Stimulated activated CD4-positive, alpha-beta T cell treated with anti-CD3 and anti-CD28 coated beads, Interleukin-12 subunit alpha, Interleukin-12 subunit beta, amount 100 ng/mL, for 4 hours (primary cell): Measurements from ENCODE around the gene PANK2.
"Not testable (repeated sequence)": the region's sequence is repeated elsewhere in the genome, so short reads cannot be mapped to it uniquely, and the experiment has no call there.

Source experiments
- DNase-seq: peaks from one replicate; pipeline ENCODE4 v3.0.0-alpha.2; 2020

PANK2 gene

DNA sequence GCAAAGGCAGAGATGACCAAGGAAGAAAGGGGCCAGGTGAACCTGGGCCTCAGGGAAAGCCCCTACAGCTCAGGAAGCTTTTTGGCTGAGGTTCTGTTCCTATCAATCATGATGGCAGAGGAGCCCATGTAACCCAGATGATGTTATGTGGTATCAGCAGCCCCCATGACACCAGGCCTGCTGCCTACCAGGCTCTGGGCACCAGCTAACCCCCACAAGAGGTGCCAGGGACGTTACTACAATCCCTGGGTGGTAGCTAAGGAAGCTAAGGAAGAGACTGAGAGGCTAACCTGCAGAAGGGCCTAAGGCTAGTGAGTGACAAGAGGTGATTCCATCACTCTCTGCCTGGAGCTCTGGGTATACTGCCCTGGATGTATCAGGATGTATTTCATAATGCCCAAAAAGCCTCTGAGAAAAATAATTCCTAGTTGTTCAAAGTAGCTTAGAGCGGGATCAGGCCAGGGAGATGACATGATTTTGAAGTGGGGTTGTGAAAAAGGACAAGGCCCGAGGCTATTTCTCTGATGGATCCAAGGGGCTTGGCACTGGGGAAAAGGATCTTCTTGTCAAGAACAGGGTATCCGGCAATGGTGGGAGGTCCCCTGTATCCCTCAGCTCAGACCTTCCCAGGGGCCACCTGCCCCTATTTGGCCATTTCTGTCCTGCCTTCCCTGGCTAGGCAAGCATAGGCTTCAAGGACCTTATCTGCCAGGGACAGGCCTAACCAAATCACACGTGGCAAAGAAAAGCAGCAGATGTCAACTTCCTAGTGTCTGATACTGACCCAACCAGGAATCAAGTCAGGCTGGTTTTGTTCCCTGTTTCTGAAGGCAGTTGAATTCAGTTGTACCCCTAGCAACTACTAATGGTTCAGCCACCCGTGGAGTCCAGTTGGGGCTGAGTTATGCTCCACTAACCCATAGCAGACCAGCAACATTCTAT is 41.3 kb downstream of the PANK2 start:
- no peak for DNase-seq

DNA sequence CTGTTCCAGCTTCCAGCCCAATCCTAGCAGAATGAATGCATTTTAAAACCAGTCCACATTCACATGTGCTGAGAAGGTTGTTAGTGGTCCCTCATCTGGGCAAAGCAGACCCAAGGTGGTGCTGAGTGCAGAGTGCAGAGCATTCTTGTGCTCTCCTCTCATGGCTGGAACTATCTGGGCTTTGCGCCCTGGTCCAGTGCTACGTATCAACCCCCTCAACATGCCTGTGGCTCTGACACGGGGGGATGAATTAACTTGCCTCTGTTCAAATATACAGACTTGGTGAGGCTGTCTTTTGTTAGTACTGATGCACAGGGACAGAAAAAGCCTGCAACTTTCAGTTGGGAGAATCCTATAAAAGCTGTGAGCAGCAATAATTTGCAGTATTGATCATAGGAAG is 42.5 kb downstream of the PANK2 start:
- no peak for DNase-seq

DNA sequence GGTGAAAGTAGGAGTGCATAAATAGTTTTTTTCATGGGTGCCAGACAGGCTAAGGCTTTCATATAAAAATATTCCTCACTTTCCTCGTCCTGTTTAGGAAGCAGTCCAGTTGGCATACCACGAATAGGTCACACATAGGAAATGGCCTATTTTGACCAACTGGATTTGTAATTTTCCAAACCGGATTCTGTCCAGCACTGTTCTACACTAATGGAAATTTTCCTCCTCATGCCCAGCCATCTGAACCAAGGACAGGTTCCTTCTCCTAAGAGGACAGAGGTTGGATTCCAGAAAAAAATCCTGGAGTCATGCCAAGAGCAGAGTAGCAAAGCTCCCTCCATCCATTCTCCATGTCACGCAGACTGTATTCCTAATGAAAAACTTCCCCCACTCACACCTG is 43.1 kb downstream of the PANK2 start:
- DNase-seq = no peak

DNA sequence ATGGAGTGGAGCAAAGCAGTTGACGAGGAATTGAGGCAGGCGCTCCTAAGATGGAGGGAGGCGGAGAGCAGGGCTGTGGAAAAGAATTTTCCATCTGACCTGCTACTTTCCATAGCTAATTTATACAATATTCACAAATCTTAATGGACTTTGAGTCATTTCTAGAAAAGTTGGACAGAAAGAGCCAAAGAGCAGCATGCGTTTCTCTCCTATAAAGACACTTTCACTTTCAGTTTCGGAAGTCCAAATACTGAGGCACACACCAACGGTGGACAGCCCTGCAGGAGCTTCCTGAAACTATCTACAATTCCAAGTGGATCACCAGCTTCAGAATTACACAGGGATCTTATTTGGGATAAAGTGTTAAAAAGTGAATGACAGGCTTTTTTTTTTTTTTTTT is 43.5 kb downstream of the PANK2 start:
- DNase-seq = no peak

DNA sequence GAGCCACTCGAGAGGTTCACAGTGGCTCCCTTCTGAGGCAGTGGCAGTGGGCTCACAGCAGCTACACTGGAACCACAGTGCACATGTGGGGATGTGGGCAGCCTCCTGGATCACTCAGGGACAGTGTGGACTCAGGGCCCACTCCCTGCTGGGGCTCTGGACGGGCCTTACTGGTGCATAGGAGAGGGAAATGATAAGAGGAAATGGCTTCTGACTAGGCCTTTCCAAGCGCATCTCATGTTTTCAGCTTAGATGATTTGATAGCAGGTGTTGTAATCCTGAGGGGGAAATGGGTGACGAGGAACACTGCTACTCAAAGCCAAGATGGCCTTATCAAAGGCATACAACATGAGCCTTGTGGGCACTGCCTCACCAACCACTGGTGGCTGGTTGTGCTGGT is 44.0 kb downstream of the PANK2 start:
- no peak for DNase-seq

DNA sequence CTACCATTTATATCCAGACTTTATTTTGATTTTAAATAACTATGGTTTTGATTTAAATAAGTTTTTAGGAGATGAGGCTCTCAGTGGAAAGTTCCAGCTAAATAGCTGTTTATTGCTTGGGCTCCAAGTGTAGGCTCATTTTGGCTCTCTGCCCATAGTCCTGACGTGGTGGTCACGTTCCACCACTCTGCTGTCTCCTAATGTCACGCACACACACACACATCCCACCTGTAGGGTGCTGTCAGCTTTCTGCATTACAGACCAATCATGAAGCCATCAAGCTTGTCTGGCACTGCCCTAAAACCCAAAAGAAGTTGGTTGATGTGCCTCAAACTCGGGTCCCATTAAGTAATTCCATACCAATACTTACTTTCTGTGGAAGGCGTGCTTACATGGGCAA is 45.4 kb downstream of the PANK2 start:
- no peak for DNase-seq

DNA sequence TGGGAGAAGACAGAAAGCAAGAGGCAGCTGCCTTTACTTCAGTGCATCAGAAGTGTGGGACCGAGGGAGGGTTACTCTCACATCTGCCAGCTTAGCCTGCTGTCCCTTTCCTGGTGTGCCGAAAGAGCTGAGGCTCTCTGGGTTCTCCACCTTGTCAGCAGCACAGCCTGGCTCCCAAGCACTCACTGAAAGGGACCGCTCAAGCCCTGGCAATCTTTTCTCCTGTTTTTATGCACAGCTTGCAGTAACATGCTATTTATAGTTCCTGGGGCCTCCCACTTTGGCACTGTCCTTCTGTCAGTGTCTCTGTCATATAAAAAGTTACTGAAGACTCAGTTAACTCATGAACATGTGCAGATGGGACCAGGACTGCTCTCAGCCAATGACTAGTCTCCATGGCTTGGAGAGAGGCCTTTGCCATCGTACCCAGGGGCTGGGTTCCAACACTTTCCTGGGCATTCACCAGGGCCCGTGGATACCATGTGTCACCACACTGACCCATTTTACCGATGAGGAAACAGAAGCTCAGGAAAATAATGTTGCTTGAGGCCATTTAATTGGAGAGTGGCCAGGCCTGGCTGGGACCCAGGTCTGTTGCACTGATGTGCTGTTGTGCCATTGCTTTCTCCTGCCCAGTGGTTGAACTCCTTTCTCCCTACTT is 46.2 kb downstream of the PANK2 start:
- DNase-seq = no peak

DNA sequence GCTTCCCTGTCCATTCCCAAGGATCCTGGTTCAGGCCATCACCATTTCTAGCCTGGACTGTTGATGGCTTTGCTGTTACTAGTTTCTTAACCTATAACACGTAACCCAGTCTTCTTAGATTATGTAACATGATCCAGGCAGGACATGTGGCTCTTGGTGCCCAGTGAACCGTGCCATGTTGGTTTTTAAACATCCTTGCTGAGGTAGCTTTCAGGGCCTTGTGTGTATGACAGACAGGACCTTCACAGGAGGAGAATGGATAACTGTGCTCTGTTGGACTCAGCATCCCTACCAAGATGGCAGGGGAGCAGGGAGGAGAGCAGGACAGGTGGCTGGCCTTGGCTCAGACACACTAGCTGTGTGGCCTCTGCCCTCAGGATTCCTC is 46.8 kb downstream of the PANK2 start:
- no peak for DNase-seq

DNA sequence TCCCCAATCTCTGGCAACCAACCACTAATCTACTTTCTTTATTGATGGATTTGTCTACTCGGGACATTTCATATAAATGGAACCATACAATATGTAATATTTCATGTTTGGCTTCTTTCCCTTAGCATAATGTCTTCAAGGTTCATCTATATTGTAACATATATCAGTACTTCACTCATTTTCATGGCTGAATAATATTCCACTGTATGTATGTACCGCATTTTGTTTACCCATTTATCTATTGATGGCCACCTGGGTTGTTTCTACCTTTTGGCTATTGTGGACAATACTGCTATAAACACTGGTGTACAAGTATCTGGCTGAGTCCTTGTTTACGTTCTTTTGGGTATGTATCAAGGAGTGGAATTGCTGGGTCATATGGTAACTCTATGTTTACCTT is 48.4 kb downstream of the PANK2 start:
- DNase-seq = no peak

DNA sequence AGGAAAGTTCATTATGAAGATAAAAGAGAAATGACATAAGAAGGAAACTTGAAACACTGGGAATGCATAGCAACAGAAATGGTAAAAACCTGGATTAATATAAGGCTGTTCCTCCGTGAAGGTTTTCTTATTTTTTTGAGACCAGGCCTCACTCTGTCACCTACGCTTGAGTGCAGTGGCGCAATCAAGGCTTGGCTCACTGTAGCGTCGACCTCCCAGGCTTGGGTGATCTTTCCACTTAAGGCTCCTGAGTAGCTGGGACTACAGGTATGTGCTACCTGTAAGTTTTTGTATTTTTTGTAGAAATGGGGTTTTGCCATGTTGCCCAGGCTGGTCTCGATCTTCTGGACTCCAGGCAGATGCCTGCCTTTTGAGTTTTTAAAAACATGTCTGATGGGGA is 51.7 kb downstream of the PANK2 start:
- DNase-seq = no peak

DNA sequence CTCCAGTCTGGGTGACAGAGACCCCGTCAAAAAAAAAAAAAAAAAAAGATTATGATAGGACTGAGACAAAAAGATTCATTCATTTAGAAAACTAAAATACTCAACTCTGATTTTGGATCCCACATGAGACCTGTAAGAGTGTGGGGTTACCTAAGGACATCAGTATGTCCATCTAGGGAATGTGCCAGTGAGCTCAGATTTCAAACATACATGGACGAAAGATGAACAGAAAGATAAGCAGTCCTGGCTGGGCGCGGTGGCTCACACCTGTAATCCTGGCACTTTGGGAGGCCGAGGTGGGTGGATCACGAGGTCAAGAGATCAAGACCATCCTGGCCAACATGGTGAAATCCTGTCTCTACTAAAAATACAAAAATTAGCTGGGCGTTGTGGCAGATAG is 57.5 kb downstream of the PANK2 start:
- DNase-seq = not testable (repeated sequence)

DNA sequence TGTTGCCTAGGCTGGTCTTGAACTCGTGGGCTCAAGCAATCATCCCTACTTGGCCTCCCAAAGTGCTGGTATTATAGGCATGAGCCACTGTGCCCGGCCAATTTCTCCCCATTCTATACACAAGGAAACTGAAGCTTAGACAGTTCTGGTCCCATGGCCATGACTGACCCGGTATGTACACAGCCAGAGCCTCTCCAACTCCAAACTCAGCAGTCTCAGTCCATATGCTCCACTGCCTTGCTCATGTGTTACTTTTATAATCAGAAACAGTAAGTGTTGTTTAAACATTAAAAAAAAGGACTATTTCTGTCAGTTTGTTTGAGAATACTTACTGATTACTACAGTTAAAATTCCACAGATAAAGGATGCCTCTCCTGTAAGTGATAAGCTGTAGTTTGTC is 75.5 kb downstream of the PANK2 start:
- no peak for DNase-seq

DNA sequence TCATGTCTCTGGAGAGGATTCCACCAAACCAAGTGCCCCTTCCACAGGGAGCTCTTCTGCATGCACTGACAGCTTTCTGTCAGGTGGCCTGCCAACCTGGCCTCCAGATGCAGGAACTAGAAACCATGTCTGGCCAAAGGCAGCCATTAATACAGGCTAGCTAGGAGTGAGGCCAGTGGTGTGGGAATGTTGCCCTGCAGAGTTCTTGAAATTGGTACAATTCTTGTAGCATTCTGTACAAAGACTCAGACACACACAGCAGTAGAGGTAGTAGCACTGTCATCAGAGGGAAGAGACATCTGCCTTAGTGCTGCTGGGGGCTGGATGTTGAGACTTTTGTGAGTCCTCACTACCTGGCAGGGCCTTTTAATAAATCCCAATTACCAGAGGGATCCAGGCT is 77.4 kb downstream of the PANK2 start:
- no peak for DNase-seq

DNA sequence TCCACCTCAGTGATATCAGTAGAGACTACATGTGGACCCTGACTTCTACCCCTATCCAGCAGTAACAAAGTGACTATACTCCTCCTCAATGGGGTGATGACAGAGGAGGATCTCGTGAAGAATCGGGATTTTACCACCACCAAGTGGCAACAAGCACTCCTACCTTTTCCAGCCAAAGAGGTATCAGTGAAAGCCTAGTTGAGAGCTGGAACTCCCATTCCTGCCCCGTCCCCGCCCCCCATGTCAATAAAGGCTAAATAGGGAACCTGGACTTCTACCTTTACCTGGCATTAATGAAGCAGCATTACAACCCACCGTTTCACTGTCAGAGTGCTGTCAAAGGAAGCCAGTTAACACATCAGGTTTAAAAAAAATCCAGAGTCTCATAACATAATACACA is 80.8 kb downstream of the PANK2 start:
- DNase-seq = no peak

DNA sequence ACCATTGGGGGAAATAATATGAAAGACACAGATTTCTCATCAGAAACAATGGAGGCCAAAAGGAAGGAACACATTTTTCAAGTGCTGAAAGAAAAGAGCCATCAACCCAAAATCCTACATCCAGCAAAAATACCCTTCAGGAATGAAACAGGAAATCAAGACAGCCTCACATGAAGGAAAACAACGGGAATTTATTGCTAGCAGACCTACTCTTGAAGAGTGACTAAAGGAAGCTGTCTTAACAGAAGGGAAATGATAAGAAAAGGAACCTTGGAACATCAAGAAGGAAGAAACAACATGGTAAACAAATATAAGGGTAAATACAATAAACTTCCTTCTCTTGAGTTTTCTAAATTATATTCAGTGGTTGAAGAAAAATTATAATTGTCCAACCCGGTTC is 82.0 kb downstream of the PANK2 start:
- no peak for DNase-seq

DNA sequence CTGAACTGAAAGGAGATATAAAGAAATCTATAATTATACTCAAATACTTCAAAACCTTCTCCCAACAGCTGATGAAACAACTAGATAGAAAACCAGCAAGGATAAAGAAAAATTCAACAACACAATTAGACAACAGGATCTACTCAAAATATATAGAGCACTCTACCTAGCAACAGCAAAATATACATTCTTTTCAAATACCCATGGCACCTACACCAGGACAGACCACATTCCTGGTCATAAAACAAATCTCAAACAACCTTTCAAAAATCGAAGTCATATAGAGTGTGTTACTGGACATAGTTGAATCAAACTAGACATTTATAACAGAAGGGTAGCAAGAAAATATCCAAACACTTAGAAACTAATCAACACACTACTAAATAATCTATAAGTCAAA is 83.0 kb downstream of the PANK2 start:
- DNase-seq = no peak

DNA sequence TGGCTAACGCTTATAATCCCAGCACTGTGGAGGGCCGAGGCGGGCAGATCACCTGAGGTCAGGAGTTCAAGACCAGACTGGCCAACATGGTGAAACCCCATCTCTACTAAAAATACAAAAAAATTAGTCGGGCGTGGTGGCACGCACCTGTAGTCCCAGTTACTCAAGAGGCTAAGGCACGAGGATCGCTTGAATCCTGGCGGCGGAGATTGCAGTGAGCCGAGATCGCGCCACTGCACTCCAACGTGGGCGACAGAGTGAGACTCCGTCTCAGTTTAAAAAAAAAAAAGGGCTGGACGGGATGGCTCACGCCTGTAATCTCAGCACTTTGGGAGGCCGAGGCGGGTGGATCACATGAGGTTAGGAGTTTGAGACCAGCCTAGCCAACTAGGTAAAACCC is 83.4 kb downstream of the PANK2 start:
- DNase-seq = not testable (repeated sequence)

DNA sequence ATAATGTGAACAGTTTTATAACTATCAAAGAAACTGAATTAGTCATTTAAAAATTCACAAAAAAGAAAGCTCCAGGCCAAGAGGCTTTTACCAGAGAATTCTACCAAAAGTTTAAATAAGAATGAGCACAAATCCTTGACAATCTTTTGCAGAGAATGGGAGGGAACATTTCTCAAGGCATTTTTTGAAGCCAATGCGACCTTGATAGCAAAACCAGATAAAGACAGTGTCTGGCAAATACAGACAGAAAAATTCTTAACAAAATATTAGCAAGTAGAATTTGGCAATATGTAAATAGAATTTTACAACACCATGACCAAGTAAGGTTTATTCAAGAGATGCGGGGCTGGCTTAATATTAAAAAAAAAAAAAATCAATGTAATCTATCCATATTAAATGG is 84.5 kb downstream of the PANK2 start:
- DNase-seq = no peak

DNA sequence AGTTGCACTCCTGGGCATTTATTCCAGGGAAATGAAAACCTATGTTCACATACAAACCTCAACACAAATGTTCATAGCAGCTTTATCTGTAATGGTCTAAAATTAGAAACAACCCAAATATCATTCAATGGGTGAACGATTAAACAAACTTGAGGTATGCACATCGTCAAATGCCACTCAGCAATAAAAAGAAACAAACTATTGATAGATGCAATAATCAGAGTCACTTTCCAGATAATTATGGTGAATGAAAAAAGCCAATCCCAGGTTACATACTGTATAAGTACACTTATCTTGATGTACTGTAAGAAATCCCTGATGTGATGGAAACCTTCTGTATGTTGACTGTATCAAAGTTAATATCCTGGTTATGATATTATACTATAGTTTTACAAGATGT is 87.3 kb downstream of the PANK2 start:
- DNase-seq = no peak
